CD14-positive monocyte (primary cell): Measurements from ENCODE around the gene KNTC1. TPM values are rescaled to one million over a fixed set of nuclear protein-coding genes. Genes with fewer than 3 reads are reported as not detected.

ENCODE experiments used
- DNase-seq, 3 donors: peaks; one replicate each; pipeline ENCODE4 v3.0.0-alpha.2; 2011 to 2022
- H2AFZ ChIP-seq: 2 replicates; pipeline ENCODE4 v1.6.0; 2012; ENCODE audit warnings: mild to moderate bottlenecking, low read depth, low read length, inconsistent platforms; ENCODE audit not compliant: insufficient read depth, poor library complexity, severe bottlenecking
- H3K27ac ChIP-seq, 2 donors: 1 replicate in 1 of 2; 2 replicates in 1 of 2; pipeline ENCODE4 v1.5.1; 2012 to 2013; ENCODE audit warnings: low read length in 2 of 2, control low read depth in 1 of 2, inconsistent platforms in 1 of 2, low read depth in 1 of 2, mild to moderate bottlenecking in 1 of 2
- H3K27me3 ChIP-seq, 2 donors: one replicate each; pipeline versions ENCODE4 v1.6.0 to v1.6.1; 2011 to 2013; ENCODE audit warnings: low read length in 2 of 2; ENCODE audit not compliant: control insufficient read depth in 2 of 2, insufficient read depth in 2 of 2
- H3K36me3 ChIP-seq, 2 donors: replicated peaks in 1 of 2; 1 replicate in 1 of 2; 2 replicates in 1 of 2; pipeline versions ENCODE4 v1.5.1 to v1.6.1; 2012 to 2013; ENCODE audit warnings: low read length in 2 of 2, control low read depth in 1 of 2, inconsistent platforms in 1 of 2, mild to moderate bottlenecking in 1 of 2; ENCODE audit not compliant: insufficient read depth in 2 of 2, control insufficient read depth in 1 of 2
- H3K4me1 ChIP-seq, 2 donors: 1 replicate in 1 of 2; 2 replicates in 1 of 2; pipeline versions ENCODE4 v1.5.1 to v1.6.1; 2012 to 2013; ENCODE audit warnings: low read length in 2 of 2, control low read depth in 1 of 2, inconsistent platforms in 1 of 2, mild to moderate bottlenecking in 1 of 2, moderate library complexity in 1 of 2; ENCODE audit not compliant: insufficient read depth in 2 of 2, control insufficient read depth in 1 of 2
- H3K4me2 ChIP-seq: replicated peaks from 2 replicates; pipeline ENCODE3; 2012; ENCODE audit warnings: low read length, moderate library complexity, mild to moderate bottlenecking; ENCODE audit not compliant: poor library complexity, severe bottlenecking; ENCODE audit errors: extremely low read depth
- H3K4me3 ChIP-seq, 3 experiments: fragments of 200-600 bp in 1 of 3; sonication (generic) in 1 of 3; replicated peaks in 1 of 3; 1 replicate in 2 of 3; 2 replicates in 1 of 3; pipeline ENCODE4 v1.5.1; 2011 to 2013; ENCODE audit warnings: low read length in 3 of 3, mild to moderate bottlenecking in 3 of 3, control low read depth in 2 of 3, low read depth in 2 of 3, inconsistent platforms in 1 of 3, moderate library complexity in 1 of 3
- H3K79me2 ChIP-seq: 2 replicates; pipeline ENCODE4 v1.6.0; 2012; ENCODE audit warnings: mild to moderate bottlenecking, control low read depth, inconsistent platforms, low read length, moderate library complexity; ENCODE audit not compliant: insufficient read depth
- H3K9ac ChIP-seq: 2 replicates; pipeline ENCODE4 v1.6.0; 2017; ENCODE audit warnings: low read length, mild to moderate bottlenecking; ENCODE audit not compliant: insufficient read depth, poor library complexity, severe bottlenecking
- H3K9me3 ChIP-seq, 2 donors: replicated peaks in 1 of 2; 1 replicate in 1 of 2; 2 replicates in 1 of 2; pipeline versions ENCODE4 v1.5.1 to v1.6.1; 2012 to 2013; ENCODE audit warnings: low read length in 2 of 2, control low read depth in 1 of 2; ENCODE audit not compliant: control insufficient read depth in 1 of 2, insufficient read depth in 1 of 2
- H4K20me1 ChIP-seq: 2 replicates; pipeline ENCODE4 v1.6.0; 2012; ENCODE audit warnings: mild to moderate bottlenecking, low read length, control low read depth, moderate library complexity; ENCODE audit not compliant: insufficient read depth
- H3K27ac Mint-ChIP-seq, 7 donors: one replicate each; pipeline ENCODE4 v1.8.0; 2020; ENCODE audit warnings: mild to moderate bottlenecking in 7 of 7, mixed read lengths in 7 of 7, moderate library complexity in 6 of 7, inconsistent platforms in 2 of 7
- H3K27me3 Mint-ChIP-seq, 3 donors: one replicate each; pipeline ENCODE4 v1.8.0; 2021 to 2022; ENCODE audit warnings: low read depth in 3 of 3, mild to moderate bottlenecking in 3 of 3, mixed read lengths in 3 of 3, moderate library complexity in 3 of 3, inconsistent platforms in 1 of 3
- H3K36me3 Mint-ChIP-seq, 2 donors: one replicate each; pipeline ENCODE4 v1.8.0; 2020; ENCODE audit warnings: mixed read lengths in 2 of 2, inconsistent platforms in 1 of 2, mild to moderate bottlenecking in 1 of 2
- H3K4me1 Mint-ChIP-seq: one replicate; pipeline ENCODE4 v1.8.0; 2020; ENCODE audit warnings: mild to moderate bottlenecking, mixed read lengths
- H3K4me3 Mint-ChIP-seq, 2 donors: one replicate each; pipeline ENCODE4 v1.8.0; 2020; ENCODE audit warnings: mild to moderate bottlenecking in 2 of 2, mixed read lengths in 2 of 2, moderate library complexity in 1 of 2
- H3K9me3 Mint-ChIP-seq, 7 donors: one replicate each; pipeline ENCODE4 v1.8.0; 2020 to 2022; ENCODE audit warnings: mixed read lengths in 7 of 7, mild to moderate bottlenecking in 6 of 7, moderate library complexity in 6 of 7, inconsistent platforms in 2 of 7
- WGBS: methylation state at CpG from one replicate; pipeline ENCODE4 v1.1.5; 2013; ENCODE audit warnings: missing lambda C conversion rate; ENCODE audit not compliant: insufficient coverage; 5-methylcytosine and 5-hydroxymethylcytosine counted together
- intact Hi-C, 2 donors: fragments of 100-400 bp; cut with micrococcal nuclease; formaldehyde crosslinking; loops; one replicate each; pipeline versions ENCODE4 v1.15.0 to v1.15.1; 2023
- polyA plus RNA-seq, 3 donors: library from polyadenylated mRNA; depleted of rRNA in 1 of 3; unstranded in 2 of 3; stranded (reverse) in 1 of 3; fragments of 300-500 nt in 2 of 3; fragments of >200 nt in 1 of 3; fragmentation: Illumina TruSeq in 2 of 3; gene quantifications; 1 replicate in 2 of 3; 2 replicates in 1 of 3; pipeline ENCODE4 v1.2.3, GENCODE V29; 2012 to 2021
- TF ChIP-seq, protein P1 (sequence below): fragments of 200-600 bp; IDR thresholded peaks from one replicate; pipeline ENCODE4 v1.8.0; 2022; ENCODE audit warnings: antibody characterized with exemption, mild to moderate bottlenecking

The KNTC1 gene
- polyA plus RNA-seq, 3 donors, result 0.65 to 10.3 (median 0.81) TPM

DNA sequence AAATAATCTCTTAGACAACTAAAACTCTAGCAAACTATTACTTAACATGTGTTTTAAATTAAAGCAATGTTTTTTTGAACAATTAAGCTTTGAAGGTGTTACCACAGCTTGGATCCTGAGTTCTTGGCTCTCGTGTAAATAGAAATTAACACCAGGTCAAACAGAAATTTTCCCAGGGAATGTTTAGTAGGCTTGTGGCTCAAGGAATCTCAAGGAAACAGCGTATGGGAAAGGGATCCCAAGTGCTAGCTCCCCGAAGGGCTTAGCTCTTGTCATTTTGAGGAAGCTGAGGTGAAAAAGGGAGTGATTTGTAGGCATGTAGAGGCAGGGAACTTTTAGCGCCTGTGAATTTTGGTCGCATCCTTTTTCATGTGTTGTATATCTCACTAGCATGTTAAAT lies 11.4 kb downstream of the KNTC1 start:
- no peaks in the 10 kb centered on the region for H3K9me3 ChIP-seq
- Mint-ChIP-seq H3K27me3 (peaks cover 0 to 2% (median 0%) of the 10 kb centered on the region in 3 donors), H3K4me1 (no peaks in the 10 kb centered on the region), H3K36me3 (peaks cover 20 to 61% of the 10 kb centered on the region in 2 donors), H3K9me3 (no peaks in the 10 kb centered on the region), H3K4me3 (no peak overlapping the region), H3K27ac (peak overlapping the region in 2 of 7 donors; percentile 15 to 31)
- no peaks in the 10 kb centered on the region for H4K20me1 ChIP-seq
- 100% methylated on average over 1 of the region's 5 CpGs for WGBS
- H3K4me3 ChIP-seq, result no peak overlapping the region
- H3K4me1 ChIP-seq, result no peaks in the 10 kb centered on the region
- no peak overlapping the region for H3K4me2 ChIP-seq
- H3K27ac ChIP-seq, result no peak overlapping the region
- no peak overlapping the region for H3K9ac ChIP-seq
- peaks cover 12 to 72% of the 10 kb centered on the region in 2 donors for H3K36me3 ChIP-seq
- H3K79me2 ChIP-seq, result peaks cover 6% of the 10 kb centered on the region
- TF ChIP-seq, protein P1, sequence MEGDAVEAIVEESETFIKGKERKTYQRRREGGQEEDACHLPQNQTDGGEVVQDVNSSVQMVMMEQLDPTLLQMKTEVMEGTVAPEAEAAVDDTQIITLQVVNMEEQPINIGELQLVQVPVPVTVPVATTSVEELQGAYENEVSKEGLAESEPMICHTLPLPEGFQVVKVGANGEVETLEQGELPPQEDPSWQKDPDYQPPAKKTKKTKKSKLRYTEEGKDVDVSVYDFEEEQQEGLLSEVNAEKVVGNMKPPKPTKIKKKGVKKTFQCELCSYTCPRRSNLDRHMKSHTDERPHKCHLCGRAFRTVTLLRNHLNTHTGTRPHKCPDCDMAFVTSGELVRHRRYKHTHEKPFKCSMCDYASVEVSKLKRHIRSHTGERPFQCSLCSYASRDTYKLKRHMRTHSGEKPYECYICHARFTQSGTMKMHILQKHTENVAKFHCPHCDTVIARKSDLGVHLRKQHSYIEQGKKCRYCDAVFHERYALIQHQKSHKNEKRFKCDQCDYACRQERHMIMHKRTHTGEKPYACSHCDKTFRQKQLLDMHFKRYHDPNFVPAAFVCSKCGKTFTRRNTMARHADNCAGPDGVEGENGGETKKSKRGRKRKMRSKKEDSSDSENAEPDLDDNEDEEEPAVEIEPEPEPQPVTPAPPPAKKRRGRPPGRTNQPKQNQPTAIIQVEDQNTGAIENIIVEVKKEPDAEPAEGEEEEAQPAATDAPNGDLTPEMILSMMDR, result no peak
- DNase-seq, result no peak
- intact Hi-C loops, result no loop called here
- H2AFZ ChIP-seq, result no peak overlapping the region
- no peaks in the 10 kb centered on the region for H3K27me3 ChIP-seq

DNA sequence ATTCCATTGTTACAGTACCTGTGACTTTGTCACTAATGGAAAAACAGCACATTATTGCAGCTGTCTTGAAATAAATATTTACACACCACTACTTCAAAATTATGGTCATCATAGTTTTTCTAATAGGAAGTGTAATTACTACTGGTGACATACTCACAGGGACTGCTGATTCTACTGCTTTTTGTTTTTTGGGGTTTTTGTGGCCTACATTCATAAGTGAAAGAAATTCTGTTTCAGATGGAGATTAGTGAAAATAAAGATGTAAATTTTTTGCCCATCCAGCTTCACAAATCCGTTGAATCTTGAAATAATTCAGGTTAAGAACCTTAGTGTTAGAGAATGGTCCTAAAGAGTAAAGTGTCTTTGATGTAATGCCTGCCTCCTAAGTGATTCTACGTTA lies 17.5 kb downstream of the KNTC1 start:
- Histone ChIP-seq H3K36me3 (peaks cover 26 to 62% of the 10 kb centered on the region in 2 donors), H3K9me3 (no peaks in the 10 kb centered on the region), H3K9ac (no peak overlapping the region), H4K20me1 (no peaks in the 10 kb centered on the region), H3K4me2 (no peak overlapping the region), H3K4me1 (no peaks in the 10 kb centered on the region), H3K27me3 (no peaks in the 10 kb centered on the region), H3K79me2 (no peaks in the 10 kb centered on the region), H3K27ac (no peak overlapping the region), H2AFZ (no peak overlapping the region), H3K4me3 (no peak overlapping the region)
- no peak for DNase-seq
- TF ChIP-seq, protein P1, result no peak
- H3K4me1 Mint-ChIP-seq, result no peaks in the 10 kb centered on the region
- intact Hi-C loops, result no loop called here
- no peak overlapping the region for H3K27ac Mint-ChIP-seq
- no peak overlapping the region for H3K4me3 Mint-ChIP-seq
- WGBS, result no CpG with 5 or more reads among the region's 2 CpGs
- H3K27me3 Mint-ChIP-seq, result peaks cover 0 to 2% (median 0%) of the 10 kb centered on the region in 3 donors
- H3K36me3 Mint-ChIP-seq, result peaks cover 23 to 57% of the 10 kb centered on the region in 2 donors
- H3K9me3 Mint-ChIP-seq, result no peaks in the 10 kb centered on the region
